CD4-positive, alpha-beta T cell treated with Interleukin-17A for 4 hours (primary cell): ENCODE measurements around the gene UNC13C.

Experiments
- DNase-seq: peaks from one replicate; pipeline ENCODE4 v3.0.0-alpha.2; 2020; ENCODE audit warnings: mixed read lengths

Gene UNC13C

DNA sequence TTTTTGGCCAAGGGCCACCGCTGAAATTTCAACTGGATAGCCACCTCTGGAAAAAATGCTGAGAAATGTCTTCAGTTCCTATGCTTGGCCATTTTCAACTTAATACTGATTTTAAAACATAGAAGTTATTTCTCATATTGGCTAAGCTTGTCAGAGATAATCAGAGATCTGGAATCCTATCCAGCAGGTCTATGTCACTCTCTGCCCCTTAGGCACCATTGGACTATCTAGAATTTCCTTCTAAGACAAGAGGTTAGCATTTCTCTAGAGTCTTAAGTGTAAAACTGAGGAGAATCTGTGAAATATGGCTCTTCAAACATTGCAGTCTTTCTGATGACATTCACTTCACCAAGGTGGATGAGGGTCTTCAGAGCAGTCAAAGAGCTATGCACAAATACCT lies 597.3 kb downstream of the UNC13C start:
- DNase-seq, result no peak

DNA sequence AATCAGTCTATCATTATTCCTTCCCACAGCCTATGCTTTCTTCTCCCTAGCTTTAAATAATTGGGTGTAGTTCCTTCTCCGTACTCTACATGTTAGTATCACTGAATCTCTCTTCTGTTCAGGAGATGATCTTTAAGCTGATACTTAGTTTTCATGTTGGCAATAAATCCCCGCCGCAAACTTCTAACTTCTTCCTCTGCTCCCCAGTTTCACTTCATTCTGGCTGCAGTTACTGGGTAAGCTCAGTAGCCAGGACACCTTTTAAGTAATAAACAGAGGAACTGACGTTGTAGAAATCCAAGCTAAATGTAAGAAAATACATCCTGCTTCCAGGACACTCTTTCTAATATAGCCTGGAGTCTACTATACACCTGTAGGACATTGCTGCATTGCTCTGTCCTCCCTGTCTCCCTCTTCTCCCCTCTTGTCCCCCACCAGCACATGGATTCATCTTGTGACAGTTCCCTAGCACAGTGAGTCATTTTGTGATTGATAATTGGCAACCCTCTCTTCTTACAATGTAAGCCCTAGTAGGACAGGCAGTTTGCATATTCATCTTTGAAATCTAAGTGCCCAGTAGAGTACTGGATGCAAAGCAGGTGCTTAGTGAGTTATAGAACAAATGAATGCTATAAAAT lies 598.2 kb downstream of the UNC13C start:
- no peak for DNase-seq

DNA sequence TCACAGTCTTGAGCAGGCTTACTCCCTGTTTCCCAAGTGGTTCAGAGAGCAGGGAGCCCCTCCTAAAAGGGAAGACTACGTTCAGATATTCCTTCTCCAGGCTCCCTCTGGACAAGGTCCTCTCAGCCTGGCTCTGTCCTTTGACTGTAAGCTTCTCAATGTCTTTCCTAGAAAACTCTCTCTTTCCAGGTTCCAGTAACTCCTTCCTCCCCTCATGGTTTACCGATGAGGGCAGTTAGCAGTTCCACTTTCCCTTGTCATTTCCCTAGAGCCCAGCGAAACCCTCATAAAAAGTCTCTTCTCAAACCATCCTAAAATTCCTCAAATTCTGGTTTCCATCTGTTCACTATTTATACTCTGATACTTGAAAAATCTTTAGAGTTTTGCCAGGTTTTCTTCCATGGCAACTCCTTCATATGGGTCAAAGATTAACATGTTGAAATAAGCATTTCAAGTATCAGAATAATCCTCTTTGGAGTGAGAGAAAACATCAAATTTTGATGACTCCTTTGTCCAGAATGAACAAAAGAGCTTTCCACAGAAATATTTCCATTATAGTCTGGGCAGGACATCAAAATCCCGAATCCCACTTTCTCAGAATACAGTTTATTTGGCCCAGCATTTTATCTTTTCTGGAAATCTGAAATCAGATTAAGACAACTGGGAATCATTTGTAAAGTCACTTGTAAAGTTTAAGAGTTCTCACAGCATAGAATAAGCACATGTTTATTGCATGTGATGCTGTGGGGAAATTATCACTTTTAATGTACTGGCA lies 599.4 kb downstream of the UNC13C start:
- no peak for DNase-seq

GRCh38 chr15:54579855-54580254 lies 601.6 kb downstream of the UNC13C start:
- DNase-seq, result no peak

DNA sequence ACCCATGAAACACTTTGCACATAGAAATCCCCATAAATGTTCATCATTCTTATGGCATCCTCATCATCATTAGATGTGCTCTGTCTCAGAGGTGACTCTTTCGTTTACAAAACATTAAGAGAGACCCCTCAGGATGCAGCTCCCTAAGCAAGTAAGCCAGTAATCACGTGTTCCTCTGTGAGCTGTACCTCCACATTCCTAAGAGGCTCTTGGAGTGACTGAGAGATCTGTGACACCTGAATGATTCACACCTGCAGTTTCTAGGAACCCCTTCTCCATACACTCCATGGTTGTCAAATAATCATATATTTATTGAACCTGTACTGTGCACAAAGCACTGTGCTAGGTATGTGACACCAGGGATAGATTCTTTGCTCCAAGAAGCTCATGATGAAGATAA lies 602.4 kb downstream of the UNC13C start:
- no peak for DNase-seq

DNA sequence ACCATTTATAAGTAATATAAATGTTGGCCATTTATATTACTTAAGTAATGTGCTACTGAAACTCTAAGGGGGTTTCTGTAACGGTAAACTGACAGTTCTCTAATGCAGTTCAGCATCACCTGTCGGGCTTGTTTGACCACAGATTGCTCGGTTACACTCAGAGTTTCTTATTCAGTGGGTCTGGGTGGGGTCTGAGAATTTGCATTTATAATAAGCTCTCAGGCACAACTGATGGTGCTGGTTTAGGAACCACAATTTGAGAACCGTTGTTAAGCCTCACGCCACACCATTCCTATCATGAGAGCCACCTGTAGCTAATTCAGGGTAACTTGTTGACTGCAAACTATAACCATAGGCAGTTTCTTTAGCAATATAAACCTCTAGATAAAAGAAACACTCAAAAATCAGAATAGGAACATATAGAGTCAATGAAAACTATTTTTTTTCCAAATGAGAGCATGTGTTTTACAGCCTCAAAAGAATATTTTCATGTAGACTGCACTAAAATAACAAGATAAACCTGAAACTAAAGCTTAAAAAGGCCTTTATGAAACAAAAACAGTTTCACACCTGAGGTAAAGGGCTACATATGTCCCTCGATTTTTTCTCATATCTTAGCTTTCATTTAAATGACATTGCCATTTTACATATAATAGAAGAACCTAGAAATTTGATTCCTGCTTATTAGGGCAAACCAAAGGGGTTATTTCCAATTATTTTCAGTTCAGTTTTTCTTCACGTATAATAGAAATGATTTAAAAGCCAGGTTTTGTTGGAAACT lies 604.8 kb downstream of the UNC13C start:
- no peak for DNase-seq

DNA sequence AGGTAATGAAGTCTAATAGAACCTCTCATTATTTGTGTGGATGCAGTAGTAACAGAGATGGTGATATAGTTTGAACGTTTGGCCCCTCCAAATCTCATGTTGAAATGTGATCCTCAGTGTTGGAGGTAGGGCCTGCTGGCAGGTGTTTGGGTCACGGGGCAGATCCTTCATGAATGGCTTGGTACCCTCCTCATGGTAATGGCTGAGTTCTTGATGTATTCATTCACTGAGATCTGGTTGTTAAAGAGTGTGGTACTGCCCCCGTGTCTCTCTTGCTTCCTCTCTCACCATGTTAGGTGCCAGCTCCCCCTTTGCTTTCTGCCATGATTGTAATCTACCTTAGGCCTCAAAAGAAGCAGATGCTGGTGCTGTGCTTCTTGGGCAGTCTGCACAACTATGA lies 606.8 kb downstream of the UNC13C start:
- DNase-seq, result no peak

- no peak for DNase-seq
Measured at GRCh38 chr15:54594115-54594514, 615.9 kb downstream of the UNC13C start.

GRCh38 chr15:54599386-54599785 lies 621.1 kb downstream of the UNC13C start:
- no peak for DNase-seq

DNA sequence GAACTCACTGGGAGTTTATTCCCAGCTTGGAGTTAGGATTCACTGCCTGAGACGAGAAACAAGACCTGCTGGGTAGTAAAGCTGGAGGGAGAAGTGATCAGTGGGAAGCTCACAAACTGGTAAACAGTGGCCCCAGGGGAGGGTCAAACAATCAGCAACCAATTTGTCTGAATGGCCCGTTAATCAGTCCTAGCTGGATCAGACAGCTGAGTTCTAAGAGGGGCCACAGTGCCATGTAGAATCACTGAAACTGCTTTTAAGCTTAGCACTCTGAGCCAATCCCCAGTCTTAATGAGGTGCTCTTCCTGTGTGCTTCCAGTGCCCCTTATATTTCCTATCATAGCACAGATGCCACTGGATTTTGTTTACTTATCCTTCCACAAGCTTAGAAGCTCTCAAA lies 626.8 kb downstream of the UNC13C start:
- DNase-seq, result no peak

DNA sequence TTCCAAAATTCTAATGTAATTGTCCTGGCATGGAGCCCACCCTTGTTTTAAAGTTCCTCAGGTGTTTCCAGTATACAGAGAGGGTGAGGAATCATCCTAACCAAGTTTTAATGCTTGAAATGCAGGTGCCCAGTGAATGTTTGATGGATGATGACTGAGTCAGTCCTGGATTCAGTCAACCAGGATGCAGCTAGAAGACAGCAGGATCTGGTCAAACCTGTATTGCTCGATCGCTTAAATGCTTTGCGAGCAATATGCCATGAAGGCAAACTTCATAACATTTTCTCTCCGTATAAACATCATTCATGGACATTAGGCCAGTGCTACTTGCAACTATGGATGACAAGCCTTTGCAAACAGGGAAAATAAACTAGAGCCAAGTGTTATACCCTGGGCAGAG lies 627.3 kb downstream of the UNC13C start:
- no peak for DNase-seq

GRCh38 chr15:54608876-54609835 lies 630.9 kb downstream of the UNC13C start:
- no peak for DNase-seq

GRCh38 chr15:54618120-54618519 lies 639.9 kb downstream of the UNC13C start:
- DNase-seq, result no peak

DNA sequence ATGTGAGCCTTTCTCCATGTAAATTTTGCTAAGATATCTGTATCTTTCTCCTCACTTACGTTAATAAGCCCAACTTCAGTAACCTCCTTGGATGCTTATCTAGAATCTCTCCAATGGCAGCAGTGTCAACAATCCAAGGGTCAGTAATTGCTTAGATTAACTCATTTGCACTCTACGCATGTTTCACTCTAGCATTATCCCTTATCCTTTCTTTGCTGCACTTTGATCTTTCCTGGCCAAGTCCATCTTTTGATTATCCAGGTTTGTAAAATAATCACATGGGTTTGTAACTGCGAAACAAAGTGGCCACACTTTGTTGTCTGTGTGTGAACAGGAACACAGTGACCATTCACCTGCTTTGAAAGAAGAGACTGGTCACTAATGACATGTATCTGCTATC lies 640.9 kb downstream of the UNC13C start:
- DNase-seq, result no peak

GRCh38 chr15:54620916-54621315 lies 642.7 kb downstream of the UNC13C start:
- DNase-seq, result no peak

GRCh38 chr15:54636147-54636546 lies 657.9 kb downstream of the UNC13C start:
- DNase-seq, result no peak

DNA sequence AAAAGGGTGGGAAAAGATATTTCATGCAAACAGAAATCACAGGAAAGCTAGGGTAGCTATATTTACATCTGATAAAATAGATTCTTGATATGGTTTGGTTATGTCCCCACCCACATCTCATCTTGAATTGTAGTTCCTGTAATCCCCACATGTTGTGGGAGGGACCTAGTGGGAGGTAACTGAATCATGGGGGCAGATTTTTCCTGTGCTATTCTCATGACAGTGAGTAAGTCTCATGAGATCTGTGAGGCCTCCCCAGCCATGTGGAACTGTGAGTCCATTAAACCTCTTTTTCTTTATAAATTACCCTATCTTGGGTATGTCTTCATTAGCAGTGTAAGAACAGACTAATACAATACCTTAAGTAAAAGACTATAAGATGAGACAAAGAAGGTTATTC lies 660.4 kb downstream of the UNC13C start:
- no peak for DNase-seq

GRCh38 chr15:54640873-54641272 lies 662.6 kb downstream of the UNC13C start:
- DNase-seq, result no peak

GRCh38 chr15:54644796-54645195 lies 666.6 kb downstream of the UNC13C start:
- DNase-seq, result no peak

DNA sequence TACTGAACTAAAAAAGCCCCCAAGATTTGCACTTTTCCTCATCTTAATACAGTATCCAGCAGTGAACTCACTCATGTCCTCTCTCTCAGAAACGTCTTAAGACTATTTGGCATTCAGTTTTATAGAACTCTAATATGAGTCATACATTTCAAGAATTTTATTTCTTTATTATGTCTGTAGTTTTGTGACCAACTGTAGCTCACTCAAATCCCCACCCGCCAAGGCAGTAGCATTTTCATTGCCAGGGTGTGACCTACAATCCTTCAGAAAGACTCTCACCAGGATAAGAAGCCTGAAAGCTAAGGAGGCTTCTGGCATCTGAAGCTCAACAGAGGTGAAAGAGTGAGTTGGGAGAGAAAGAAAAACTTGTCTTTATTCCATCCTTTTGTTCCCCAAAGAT lies 681.4 kb downstream of the UNC13C start:
- DNase-seq, result no peak

DNA sequence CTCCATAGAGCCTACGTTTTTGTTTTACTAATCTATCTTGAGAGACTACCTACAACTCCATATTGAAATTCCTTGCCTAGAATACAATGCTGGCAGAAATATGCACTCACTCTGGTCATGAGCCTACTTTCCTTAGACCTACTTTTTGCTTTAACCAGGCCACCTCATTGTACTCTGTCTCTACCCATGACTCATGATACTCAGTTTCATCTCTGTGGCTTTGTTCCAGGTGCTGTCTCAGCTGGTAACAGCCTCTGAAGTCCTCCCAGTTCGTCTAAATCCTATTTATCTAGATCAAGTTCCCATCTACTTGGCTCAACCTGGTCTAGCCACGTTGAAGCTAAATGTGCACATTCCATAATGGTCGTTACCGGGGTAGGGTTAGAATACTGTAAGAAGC lies 682.1 kb downstream of the UNC13C start:
- no peak for DNase-seq

GRCh38 chr15:54675241-54675640 lies 697.0 kb downstream of the UNC13C start:
- DNase-seq, result no peak

DNA sequence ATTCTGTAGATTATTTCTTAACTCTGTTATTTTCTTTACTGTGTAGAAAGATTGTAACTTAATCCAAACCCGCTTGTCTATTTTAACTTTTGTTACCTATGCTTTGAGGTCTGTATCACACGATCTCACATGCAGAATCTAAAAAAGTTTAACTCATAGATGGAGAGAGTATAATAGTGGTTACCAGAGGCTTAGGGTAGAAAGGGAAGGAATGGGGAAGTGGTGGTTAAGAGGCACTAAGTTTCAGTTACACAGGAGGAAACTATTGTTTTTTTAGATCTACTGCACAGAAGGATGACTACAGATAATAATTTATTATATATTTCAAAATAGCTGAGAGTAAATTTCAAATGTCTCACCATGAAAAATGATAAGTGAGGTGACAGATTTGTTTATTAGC lies 703.3 kb downstream of the UNC13C start:
- DNase-seq, result no peak
